Measurements from ENCODE around the gene GLDN. TPM values are rescaled to one million over a fixed set of nuclear protein-coding genes. Genes with fewer than 3 reads are reported as not detected.

The GLDN gene
- total and polyA plus RNA-seq, 10 of the 15 experiments (the other 5 are each of a cell fraction or from before 2014, with no cell fraction given): 0.13 TPM; not detected in 9

DNA sequence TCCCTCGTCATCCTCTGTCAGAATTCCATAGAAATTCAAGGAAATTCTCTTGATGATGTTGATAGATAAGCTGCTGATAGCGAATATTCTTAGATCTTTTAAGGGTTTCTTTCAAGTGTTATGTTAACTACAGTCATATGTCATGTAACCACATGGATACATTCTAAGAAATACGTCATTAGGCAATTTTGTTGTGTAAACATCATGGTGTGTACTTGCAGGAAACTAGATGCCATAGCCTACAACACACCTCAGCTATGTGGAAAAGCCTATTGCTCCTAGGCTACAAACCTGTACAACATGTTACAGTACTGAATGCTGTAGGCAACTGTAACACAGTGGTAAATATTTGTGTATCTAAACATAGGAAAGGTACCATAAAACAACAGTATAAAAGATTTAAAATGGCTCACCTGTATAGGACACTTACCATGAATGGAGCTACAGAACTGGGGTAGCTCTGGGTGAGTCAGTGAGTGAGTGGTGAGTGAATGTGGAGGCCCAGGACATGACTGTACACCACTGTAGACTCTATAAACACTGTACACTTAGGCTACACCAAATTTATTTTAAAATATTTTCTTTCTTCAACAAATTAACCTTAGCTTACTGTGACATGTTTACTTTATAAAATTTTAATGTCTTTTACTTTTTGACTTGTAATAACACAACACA, 34.6 kb downstream of the GLDN start (continued):
- TF ChIP-seq, protein P1, sequence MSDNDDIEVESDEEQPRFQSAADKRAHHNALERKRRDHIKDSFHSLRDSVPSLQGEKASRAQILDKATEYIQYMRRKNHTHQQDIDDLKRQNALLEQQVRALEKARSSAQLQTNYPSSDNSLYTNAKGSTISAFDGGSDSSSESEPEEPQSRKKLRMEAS (IDR thresholded peaks at IDR 0.05; ENCODE audit: low read depth, low read length): no peak
- TF ChIP-seq EP300 (IDR thresholded peaks at IDR 0.05; ENCODE audit: borderline replicate concordance in 1 of 2, control insufficient read depth in 1 of 2, low read depth in 2 of 2, low read length in 2 of 2): no peak
- TF ChIP-seq CBX5 (IDR thresholded peaks at IDR 0.05; ENCODE audit: low read depth): no peak
- no peak for TF ChIP-seq RB1 (IDR thresholded peaks at IDR 0.05; ENCODE audit: borderline replicate concordance)
- TF ChIP-seq, protein P2, sequence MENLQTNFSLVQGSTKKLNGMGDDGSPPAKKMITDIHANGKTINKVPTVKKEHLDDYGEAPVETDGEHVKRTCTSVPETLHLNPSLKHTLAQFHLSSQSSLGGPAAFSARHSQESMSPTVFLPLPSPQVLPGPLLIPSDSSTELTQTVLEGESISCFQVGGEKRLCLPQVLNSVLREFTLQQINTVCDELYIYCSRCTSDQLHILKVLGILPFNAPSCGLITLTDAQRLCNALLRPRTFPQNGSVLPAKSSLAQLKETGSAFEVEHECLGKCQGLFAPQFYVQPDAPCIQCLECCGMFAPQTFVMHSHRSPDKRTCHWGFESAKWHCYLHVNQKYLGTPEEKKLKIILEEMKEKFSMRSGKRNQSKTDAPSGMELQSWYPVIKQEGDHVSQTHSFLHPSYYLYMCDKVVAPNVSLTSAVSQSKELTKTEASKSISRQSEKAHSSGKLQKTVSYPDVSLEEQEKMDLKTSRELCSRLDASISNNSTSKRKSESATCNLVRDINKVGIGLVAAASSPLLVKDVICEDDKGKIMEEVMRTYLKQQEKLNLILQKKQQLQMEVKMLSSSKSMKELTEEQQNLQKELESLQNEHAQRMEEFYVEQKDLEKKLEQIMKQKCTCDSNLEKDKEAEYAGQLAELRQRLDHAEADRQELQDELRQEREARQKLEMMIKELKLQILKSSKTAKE (IDR thresholded peaks at IDR 0.05; ENCODE audit: low read depth, poor library complexity, severe bottlenecking): no peak
- no peak for TF ChIP-seq ASH2L (IDR thresholded peaks at IDR 0.05; ENCODE audit: borderline replicate concordance, low read depth)
- TF ChIP-seq, protein P3, sequence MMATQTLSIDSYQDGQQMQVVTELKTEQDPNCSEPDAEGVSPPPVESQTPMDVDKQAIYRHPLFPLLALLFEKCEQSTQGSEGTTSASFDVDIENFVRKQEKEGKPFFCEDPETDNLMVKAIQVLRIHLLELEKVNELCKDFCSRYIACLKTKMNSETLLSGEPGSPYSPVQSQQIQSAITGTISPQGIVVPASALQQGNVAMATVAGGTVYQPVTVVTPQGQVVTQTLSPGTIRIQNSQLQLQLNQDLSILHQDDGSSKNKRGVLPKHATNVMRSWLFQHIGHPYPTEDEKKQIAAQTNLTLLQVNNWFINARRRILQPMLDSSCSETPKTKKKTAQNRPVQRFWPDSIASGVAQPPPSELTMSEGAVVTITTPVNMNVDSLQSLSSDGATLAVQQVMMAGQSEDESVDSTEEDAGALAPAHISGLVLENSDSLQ (IDR thresholded peaks at IDR 0.05): no peak
- TF ChIP-seq FOXM1 (IDR thresholded peaks at IDR 0.05; ENCODE audit: low read depth, low read length): no peak
- no peak for TF ChIP-seq JUND (IDR thresholded peaks at IDR 0.05; ENCODE audit: low read depth, low read length)
